Brain pericyte (primary cell): Measurements from ENCODE around the gene SNX32.
"Not testable (repeated sequence)": the region's sequence is repeated elsewhere in the genome, so short reads cannot be mapped to it uniquely, and the experiment has no call there.

Experiments
- DNase-seq: peaks from one replicate; pipeline ENCODE4 v3.0.0-alpha.2; 2012; ENCODE audit warnings: low read depth, low spot score

The SNX32 gene

GRCh38 chr11:65822776-65823528 is 10.8 kb upstream of the SNX32 start:
- DNase-seq = no peak

GRCh38 chr11:65826984-65827735 is 6.6 kb upstream of the SNX32 start:
- DNase-seq = no peak

- no peak for DNase-seq
These were observed 4.3 kb upstream of the SNX32 start for GRCh38 chr11:65829459-65829858.

- DNase-seq = not testable (repeated sequence)
These were observed 1.5 kb upstream of the SNX32 start for GRCh38 chr11:65832231-65832630.

- DNase-seq = no peak
These were observed 439 bp downstream of the SNX32 start for GRCh38 chr11:65834202-65834601.

- DNase-seq = no peak
These were observed 8.4 kb downstream of the SNX32 start for GRCh38 chr11:65842144-65842543.

- DNase-seq = no peak
These were observed 10.0 kb downstream of the SNX32 start for GRCh38 chr11:65843811-65844210.

GRCh38 chr11:65844231-65844872 is 10.6 kb downstream of the SNX32 start:
- no peak for DNase-seq

GRCh38 chr11:65847746-65848145 is 14.0 kb downstream of the SNX32 start:
- no peak for DNase-seq

GRCh38 chr11:65848693-65849092 is 14.9 kb downstream of the SNX32 start:
- DNase-seq = not testable (repeated sequence)

GRCh38 chr11:65849366-65849765 is 15.6 kb downstream of the SNX32 start:
- DNase-seq = no peak

GRCh38 chr11:65849771-65850216 is 16.0 kb downstream of the SNX32 start:
- DNase-seq = no peak

GRCh38 chr11:65850217-65851082 is 16.7 kb downstream of the SNX32 start:
- DNase-seq = no peak

- no peak for DNase-seq
These were observed 17.4 kb downstream of the SNX32 start for GRCh38 chr11:65851083-65851579.

GRCh38 chr11:65851811-65852507 is 18.2 kb downstream of the SNX32 start:
- DNase-seq = no peak

- DNase-seq = no peak
These were observed 18.9 kb downstream of the SNX32 start for GRCh38 chr11:65852508-65853245.

GRCh38 chr11:65853246-65853979 is 19.6 kb downstream of the SNX32 start:
- DNase-seq = no peak

GRCh38 chr11:65854161-65854592 is 20.4 kb downstream of the SNX32 start:
- no peak for DNase-seq
